ENCODE measurements around the gene GPR157. TPM values are rescaled to one million over a fixed set of nuclear protein-coding genes. Genes with fewer than 3 reads are reported as not detected.
A peak's percentile ranks its signal among the peaks of the same experiment; 100 is the strongest.
"Not testable (repeated sequence)": the region's sequence is repeated elsewhere in the genome, so short reads cannot be mapped to it uniquely, and the experiment has no call there.

The GPR157 gene
- total and polyA plus RNA-seq, 4 donors = 3.7 to 29.3 (median 7.3) TPM

DNA sequence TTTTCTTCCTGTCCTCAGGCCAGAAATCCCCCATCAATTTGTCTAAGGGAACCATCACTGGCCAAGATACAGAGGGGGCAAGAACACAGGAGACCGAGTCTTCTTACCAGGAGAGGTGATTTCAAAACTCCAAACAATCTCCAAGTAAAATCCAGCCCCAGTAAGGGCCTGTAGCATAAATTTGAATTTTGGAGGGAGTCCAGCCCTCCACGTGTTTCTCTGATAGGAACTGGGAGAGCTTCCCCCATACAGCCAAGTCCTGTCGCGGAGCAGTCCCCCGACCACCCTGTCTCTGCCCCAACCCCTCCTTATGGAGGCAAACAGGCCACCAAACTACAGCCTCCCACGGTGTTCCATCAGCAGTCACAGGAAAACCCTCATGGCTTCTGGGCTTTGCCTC is 32.4 kb upstream of the GPR157 start:
- Histone ChIP-seq H3K9me3 (ENCODE audit: control insufficient read depth in 4 of 4, insufficient read depth in 3 of 4, low read length in 3 of 4) (no peaks in the 10 kb centered on the region), H3K27me3 (ENCODE audit: control insufficient read depth in 3 of 3, insufficient read depth in 3 of 3, low read length in 2 of 3) (no peaks in the 10 kb centered on the region), H3K4me1 (ENCODE audit: control insufficient read depth in 5 of 5, insufficient read depth in 5 of 5, low read length in 5 of 5) (peaks cover 0 to 29% (median 4%) of the 10 kb centered on the region in 5 donors), H3K36me3 (ENCODE audit: control insufficient read depth in 4 of 4, insufficient read depth in 4 of 4, low read length in 4 of 4) (peaks cover 0 to 5% (median 2%) of the 10 kb centered on the region in 4 donors), H3K27ac (ENCODE audit: low read depth in 1 of 2, low read length in 1 of 2) (peak overlapping the region in 1 of 2 donors; percentile 69), H3K4me3 (no peak overlapping the region), H3K9ac (ENCODE audit: insufficient read depth in 1 of 2, low read length in 2 of 2) (peak overlapping the region in 1 of 2 donors; percentile 26)
- DNase-seq = peak in 2 of 3 donors; percentile 50 to 69
- WGBS, 2 donors = 59 to 63% methylated on average over 6 of the region's 6 CpGs
- TF ChIP-seq, protein P1, sequence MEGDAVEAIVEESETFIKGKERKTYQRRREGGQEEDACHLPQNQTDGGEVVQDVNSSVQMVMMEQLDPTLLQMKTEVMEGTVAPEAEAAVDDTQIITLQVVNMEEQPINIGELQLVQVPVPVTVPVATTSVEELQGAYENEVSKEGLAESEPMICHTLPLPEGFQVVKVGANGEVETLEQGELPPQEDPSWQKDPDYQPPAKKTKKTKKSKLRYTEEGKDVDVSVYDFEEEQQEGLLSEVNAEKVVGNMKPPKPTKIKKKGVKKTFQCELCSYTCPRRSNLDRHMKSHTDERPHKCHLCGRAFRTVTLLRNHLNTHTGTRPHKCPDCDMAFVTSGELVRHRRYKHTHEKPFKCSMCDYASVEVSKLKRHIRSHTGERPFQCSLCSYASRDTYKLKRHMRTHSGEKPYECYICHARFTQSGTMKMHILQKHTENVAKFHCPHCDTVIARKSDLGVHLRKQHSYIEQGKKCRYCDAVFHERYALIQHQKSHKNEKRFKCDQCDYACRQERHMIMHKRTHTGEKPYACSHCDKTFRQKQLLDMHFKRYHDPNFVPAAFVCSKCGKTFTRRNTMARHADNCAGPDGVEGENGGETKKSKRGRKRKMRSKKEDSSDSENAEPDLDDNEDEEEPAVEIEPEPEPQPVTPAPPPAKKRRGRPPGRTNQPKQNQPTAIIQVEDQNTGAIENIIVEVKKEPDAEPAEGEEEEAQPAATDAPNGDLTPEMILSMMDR (IDR thresholded peaks at IDR 0.05; ENCODE audit: control extremely low read depth, extremely low read depth) = no peak
- ATAC-seq (ENCODE audit: insufficient read depth, low FRiP score) = no peak

DNA sequence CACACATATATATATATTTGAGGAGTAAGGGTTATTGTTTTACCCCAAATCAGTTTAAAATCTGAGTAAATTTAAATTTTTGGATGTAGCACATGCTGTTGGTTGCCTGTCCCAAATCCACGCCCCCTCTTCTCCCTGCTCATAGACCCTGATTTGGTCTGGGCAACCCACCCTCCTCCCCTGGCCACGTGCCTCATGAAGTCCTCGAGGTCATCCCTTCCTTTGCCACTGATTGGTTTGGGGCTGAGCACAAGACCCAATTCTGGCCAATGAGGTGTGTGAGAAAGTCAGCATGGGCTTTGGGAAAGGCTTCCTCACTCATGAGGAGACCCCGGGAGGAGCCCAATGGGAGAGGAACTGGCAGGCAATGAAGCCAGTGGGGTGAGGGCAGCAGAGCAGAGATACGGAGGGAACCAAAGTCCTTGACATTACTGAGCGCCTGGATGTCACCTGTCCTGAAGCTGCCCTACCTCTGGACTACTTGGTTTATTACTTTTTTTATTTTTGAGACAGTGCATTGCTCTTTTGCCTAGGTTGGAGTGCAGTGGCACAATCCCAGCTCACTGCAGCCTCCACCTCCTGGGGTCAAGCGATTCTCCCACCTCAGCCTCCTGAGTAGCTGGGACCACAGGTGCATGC is 31.3 kb upstream of the GPR157 start:
- DNase-seq (no peak), ATAC-seq (ENCODE audit: insufficient read depth, low FRiP score) (no peak)
- 91 to 92% methylated on average over 7 of the region's 7 CpGs for WGBS, 2 donors

DNA sequence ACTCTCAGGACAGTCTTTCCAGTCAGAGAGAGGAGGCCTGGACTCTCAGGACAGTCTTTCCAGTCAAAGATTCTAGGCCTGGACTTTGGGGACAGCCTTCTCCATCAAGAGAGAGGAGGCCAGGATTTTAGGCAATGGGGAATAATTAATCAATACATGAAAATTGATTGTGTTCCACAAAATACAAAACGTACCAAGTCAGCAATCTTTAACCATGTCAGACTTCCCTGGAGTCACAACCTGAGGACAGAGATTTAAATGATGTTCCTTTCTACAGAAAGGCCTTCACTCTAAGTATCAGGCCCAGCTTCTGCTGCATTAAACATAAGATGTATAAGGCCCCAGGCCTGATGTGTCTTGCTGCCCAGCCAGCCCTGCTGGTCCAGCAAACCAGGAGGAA is 27.0 kb upstream of the GPR157 start:
- peaks cover 0 to 28% (median 7%) of the 10 kb centered on the region in 5 donors for H3K4me1 ChIP-seq (ENCODE audit: control insufficient read depth in 5 of 5, insufficient read depth in 5 of 5, low read length in 5 of 5)
- H3K27me3 ChIP-seq (ENCODE audit: control insufficient read depth in 3 of 3, insufficient read depth in 3 of 3, low read length in 2 of 3) = no peaks in the 10 kb centered on the region
- no peak for ATAC-seq (ENCODE audit: insufficient read depth, low FRiP score)
- no peak overlapping the region for H3K9ac ChIP-seq (ENCODE audit: insufficient read depth in 1 of 2, low read length in 2 of 2)
- H3K9me3 ChIP-seq (ENCODE audit: control insufficient read depth in 4 of 4, insufficient read depth in 3 of 4, low read length in 3 of 4) = no peaks in the 10 kb centered on the region
- no peak overlapping the region for H3K27ac ChIP-seq (ENCODE audit: low read depth in 1 of 2, low read length in 1 of 2)
- no peak for DNase-seq
- 95 to 100% methylated on average over 1 of the region's 1 CpG for WGBS, 2 donors
- no peak overlapping the region for H3K4me3 ChIP-seq
- TF ChIP-seq, protein P1 (IDR thresholded peaks at IDR 0.05; ENCODE audit: control extremely low read depth, extremely low read depth) = no peak
- H3K36me3 ChIP-seq (ENCODE audit: control insufficient read depth in 4 of 4, insufficient read depth in 4 of 4, low read length in 4 of 4) = peaks cover 0 to 4% (median 1%) of the 10 kb centered on the region in 4 donors

More for the DNA sequence above, 31.3 kb upstream of the GPR157 start:
- no peaks in the 10 kb centered on the region for H3K9me3 ChIP-seq (ENCODE audit: control insufficient read depth in 4 of 4, insufficient read depth in 3 of 4, low read length in 3 of 4)
- H3K4me3 ChIP-seq = no peak overlapping the region
- H3K4me1 ChIP-seq (ENCODE audit: control insufficient read depth in 5 of 5, insufficient read depth in 5 of 5, low read length in 5 of 5) = peaks cover 0 to 29% (median 4%) of the 10 kb centered on the region in 5 donors
- no peak overlapping the region for H3K9ac ChIP-seq (ENCODE audit: insufficient read depth in 1 of 2, low read length in 2 of 2)
- H3K36me3 ChIP-seq (ENCODE audit: control insufficient read depth in 4 of 4, insufficient read depth in 4 of 4, low read length in 4 of 4) = peaks cover 0 to 4% (median 1%) of the 10 kb centered on the region in 4 donors
- H3K27ac ChIP-seq (ENCODE audit: low read depth in 1 of 2, low read length in 1 of 2) = no peak overlapping the region
- no peaks in the 10 kb centered on the region for H3K27me3 ChIP-seq (ENCODE audit: control insufficient read depth in 3 of 3, insufficient read depth in 3 of 3, low read length in 2 of 3)
- TF ChIP-seq, protein P1 (IDR thresholded peaks at IDR 0.05; ENCODE audit: control extremely low read depth, extremely low read depth) = no peak

DNA sequence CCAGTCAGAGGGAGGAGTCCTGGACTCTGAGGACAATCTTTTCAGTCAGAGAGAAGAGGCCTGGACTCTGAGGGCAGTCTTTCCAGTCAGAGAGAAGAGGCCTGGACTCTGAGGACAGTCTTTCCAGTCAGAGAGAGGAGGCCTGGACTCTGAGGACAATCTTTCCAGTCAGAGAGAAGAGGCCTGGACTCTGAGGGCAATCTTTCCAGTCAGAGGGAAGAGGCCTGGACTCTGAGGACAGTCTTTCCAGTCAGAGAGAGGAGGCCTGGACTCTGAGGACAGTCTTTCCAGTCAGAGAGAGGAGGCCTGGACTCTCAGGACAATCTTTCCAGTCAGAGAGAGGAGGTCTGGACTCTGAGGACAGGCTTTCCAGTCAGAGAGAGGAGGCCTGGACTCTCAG is 26.5 kb upstream of the GPR157 start:
- H3K4me3 ChIP-seq; H3K9ac ChIP-seq (ENCODE audit: insufficient read depth in 1 of 2, low read length in 2 of 2); H3K36me3 ChIP-seq (ENCODE audit: control insufficient read depth in 4 of 4, insufficient read depth in 4 of 4, low read length in 4 of 4); H3K27me3 ChIP-seq (ENCODE audit: control insufficient read depth in 3 of 3, insufficient read depth in 3 of 3, low read length in 2 of 3); DNase-seq; H3K27ac ChIP-seq (ENCODE audit: low read depth in 1 of 2, low read length in 1 of 2); ATAC-seq (ENCODE audit: insufficient read depth, low FRiP score); H3K9me3 ChIP-seq (ENCODE audit: control insufficient read depth in 4 of 4, insufficient read depth in 3 of 4, low read length in 3 of 4): not testable (repeated sequence)
- H3K4me1 ChIP-seq (ENCODE audit: control insufficient read depth in 5 of 5, insufficient read depth in 5 of 5, low read length in 5 of 5) = peaks cover 0 to 32% (median 11%) of the 10 kb centered on the region in 5 donors
